ENCODE data around the gene FAM78A. TPM values are rescaled to one million over a fixed set of nuclear protein-coding genes. Genes with fewer than 3 reads are reported as not detected.
"Not testable (repeated sequence)": the region's sequence is repeated elsewhere in the genome, so short reads cannot be mapped to it uniquely, and the experiment has no call there.

Gene FAM78A
- total RNA-seq, 1 donor from 2014 or later, result 52.8 TPM

GRCh38 chr9:131246618-131247017, 29.7 kb downstream of the FAM78A start:
- intact Hi-C loops (cut with micrococcal nuclease), result no loop called here
- Mint-ChIP-seq H3K27ac (no peak overlapping the region), H3K4me1 (ENCODE audit: low read depth) (no peaks in the 10 kb centered on the region), H3K4me3 (no peak overlapping the region), H3K36me3 (ENCODE audit: low read depth) (peaks cover 4% of the 10 kb centered on the region), H3K27me3 (ENCODE audit: insufficient read depth) (peaks cover 3% of the 10 kb centered on the region), H3K9me3 (peaks cover 4% of the 10 kb centered on the region)
- DNase-seq (ENCODE audit: low spot score), result no peak

- H3K9me3 Mint-ChIP-seq; DNase-seq (ENCODE audit: low spot score); H3K27me3 Mint-ChIP-seq (ENCODE audit: insufficient read depth); intact Hi-C loops (cut with micrococcal nuclease); H3K27ac Mint-ChIP-seq; H3K4me1 Mint-ChIP-seq (ENCODE audit: low read depth); H3K4me3 Mint-ChIP-seq; H3K36me3 Mint-ChIP-seq (ENCODE audit: low read depth): not testable (repeated sequence)
Observed at GRCh38 chr9:131244331-131244730, 32.0 kb downstream of the FAM78A start.

- Mint-ChIP-seq H3K27me3 (ENCODE audit: insufficient read depth) (no peaks in the 10 kb centered on the region), H3K4me3 (no peak overlapping the region), H3K27ac (no peak overlapping the region), H3K4me1 (ENCODE audit: low read depth) (peaks cover 20% of the 10 kb centered on the region), H3K9me3 (peaks cover 4% of the 10 kb centered on the region), H3K36me3 (ENCODE audit: low read depth) (peaks cover 11% of the 10 kb centered on the region)
- DNase-seq (ENCODE audit: low spot score), result no peak
- intact Hi-C loops (cut with micrococcal nuclease), result no loop called here
Observed at GRCh38 chr9:131240047-131240921, 36.0 kb downstream of the FAM78A start.

- H3K27ac Mint-ChIP-seq, result peak overlapping the region; percentile 57
- no peak overlapping the region for H3K4me3 Mint-ChIP-seq
- peaks cover 14% of the 10 kb centered on the region for H3K36me3 Mint-ChIP-seq (ENCODE audit: low read depth)
- intact Hi-C loops (cut with micrococcal nuclease), result loop anchor here (2.0 to 5.0 kb wide), 2 partner anchors 29 to 112 kb away; partner anchors contain the start of gene NUP214
- peaks cover 22% of the 10 kb centered on the region for H3K4me1 Mint-ChIP-seq (ENCODE audit: low read depth)
- H3K27me3 Mint-ChIP-seq (ENCODE audit: insufficient read depth), result no peaks in the 10 kb centered on the region
- peaks cover 4% of the 10 kb centered on the region for H3K9me3 Mint-ChIP-seq
- no peak for DNase-seq (ENCODE audit: low spot score)
Observed at GRCh38 chr9:131239161-131239975, 36.9 kb downstream of the FAM78A start.

- intact Hi-C loops (cut with micrococcal nuclease), result loop anchor here (1.0 to 5.0 kb wide), 5 partner anchors 14 to 510 kb away; partner anchors contain the start of genes FAM78A and NUP214
- peaks cover 31% of the 10 kb centered on the region for H3K4me1 Mint-ChIP-seq (ENCODE audit: low read depth)
Observed at GRCh38 chr9:131238402-131239021, 37.8 kb downstream of the FAM78A start.

GRCh38 chr9:131237931-131238401, 38.3 kb downstream of the FAM78A start:
- Mint-ChIP-seq H3K4me1 (ENCODE audit: low read depth) (peaks cover 35% of the 10 kb centered on the region), H3K9me3 (peaks cover 2% of the 10 kb centered on the region), H3K27me3 (ENCODE audit: insufficient read depth) (no peaks in the 10 kb centered on the region), H3K4me3 (peak overlapping the region; percentile 58), H3K27ac (peak overlapping the region; percentile 90), H3K36me3 (ENCODE audit: low read depth) (peaks cover 18% of the 10 kb centered on the region)
- intact Hi-C loops (cut with micrococcal nuclease), result loop anchor here (1.0 to 5.0 kb wide), 5 partner anchors 14 to 510 kb away; partner anchors contain the start of genes FAM78A and NUP214
- DNase-seq (ENCODE audit: low spot score), result peak; percentile 82

More at GRCh38 chr9:131238402-131239021, 37.8 kb downstream of the FAM78A start:
- H3K4me3 Mint-ChIP-seq, result peak overlapping the region; percentile 58
- no peak for DNase-seq (ENCODE audit: low spot score)
- H3K36me3 Mint-ChIP-seq (ENCODE audit: low read depth), result peaks cover 20% of the 10 kb centered on the region
- no peaks in the 10 kb centered on the region for H3K27me3 Mint-ChIP-seq (ENCODE audit: insufficient read depth)
- peak overlapping the region; percentile 90 for H3K27ac Mint-ChIP-seq
- H3K9me3 Mint-ChIP-seq, result peaks cover 4% of the 10 kb centered on the region

- Mint-ChIP-seq H3K4me3 (peak overlapping the region; percentile 58), H3K4me1 (ENCODE audit: low read depth) (peaks cover 35% of the 10 kb centered on the region), H3K27ac (peak overlapping the region; percentile 90), H3K36me3 (ENCODE audit: low read depth) (peaks cover 18% of the 10 kb centered on the region), H3K27me3 (ENCODE audit: insufficient read depth) (no peaks in the 10 kb centered on the region), H3K9me3 (no peaks in the 10 kb centered on the region)
- intact Hi-C loops (cut with micrococcal nuclease), result loop anchor here (5.0 kb wide), 1 partner anchor 110 kb away; the partner anchor contains the start of gene NUP214
- no peak for DNase-seq (ENCODE audit: low spot score)
Observed at GRCh38 chr9:131237291-131237690, 39.0 kb downstream of the FAM78A start.

GRCh38 chr9:131236761-131237160, 39.5 kb downstream of the FAM78A start:
- no peak for DNase-seq (ENCODE audit: low spot score)
- Mint-ChIP-seq H3K36me3 (ENCODE audit: low read depth) (peaks cover 21% of the 10 kb centered on the region), H3K4me3 (no peak overlapping the region), H3K9me3 (no peaks in the 10 kb centered on the region), H3K27me3 (ENCODE audit: insufficient read depth) (no peaks in the 10 kb centered on the region), H3K4me1 (ENCODE audit: low read depth) (peaks cover 35% of the 10 kb centered on the region), H3K27ac (peak overlapping the region; percentile 23)
- intact Hi-C loops (cut with micrococcal nuclease), result loop anchor here (5.0 kb wide), 1 partner anchor 109 kb away; the partner anchor contains the start of gene NUP214

GRCh38 chr9:131236161-131236560, 40.1 kb downstream of the FAM78A start:
- intact Hi-C loops (cut with micrococcal nuclease), result loop anchor here (5.0 kb wide), 1 partner anchor 109 kb away; the partner anchor contains the start of gene NUP214
- H3K4me1 Mint-ChIP-seq (ENCODE audit: low read depth), result peaks cover 35% of the 10 kb centered on the region
- no peak overlapping the region for H3K4me3 Mint-ChIP-seq
- H3K36me3 Mint-ChIP-seq (ENCODE audit: low read depth), result peaks cover 25% of the 10 kb centered on the region
- DNase-seq (ENCODE audit: low spot score), result no peak
- H3K27ac Mint-ChIP-seq, result no peak overlapping the region
- H3K9me3 Mint-ChIP-seq, result no peaks in the 10 kb centered on the region
- no peaks in the 10 kb centered on the region for H3K27me3 Mint-ChIP-seq (ENCODE audit: insufficient read depth)

- Mint-ChIP-seq H3K36me3 (ENCODE audit: low read depth) (peaks cover 25% of the 10 kb centered on the region), H3K27ac (no peak overlapping the region), H3K4me3 (no peak overlapping the region), H3K9me3 (no peaks in the 10 kb centered on the region), H3K4me1 (ENCODE audit: low read depth) (peaks cover 35% of the 10 kb centered on the region), H3K27me3 (ENCODE audit: insufficient read depth) (no peaks in the 10 kb centered on the region)
- no peak for DNase-seq (ENCODE audit: low spot score)
- intact Hi-C loops (cut with micrococcal nuclease), result loop anchor here (5.0 kb wide), 1 partner anchor 108 kb away; the partner anchor contains the start of gene NUP214
Observed at GRCh38 chr9:131235480-131235851, 40.8 kb downstream of the FAM78A start.

- Mint-ChIP-seq H3K36me3 (ENCODE audit: low read depth) (peaks cover 28% of the 10 kb centered on the region), H3K4me1 (ENCODE audit: low read depth) (peaks cover 35% of the 10 kb centered on the region), H3K4me3 (no peak overlapping the region), H3K9me3 (no peaks in the 10 kb centered on the region), H3K27me3 (ENCODE audit: insufficient read depth) (no peaks in the 10 kb centered on the region), H3K27ac (no peak overlapping the region)
- no peak for DNase-seq (ENCODE audit: low spot score)
- intact Hi-C loops (cut with micrococcal nuclease), result loop anchor here (5.0 kb wide), 1 partner anchor 108 kb away; the partner anchor contains the start of gene NUP214
Observed at GRCh38 chr9:131234799-131235479, 41.4 kb downstream of the FAM78A start.

GRCh38 chr9:131233995-131234394, 42.3 kb downstream of the FAM78A start:
- DNase-seq (ENCODE audit: low spot score), result no peak
- Mint-ChIP-seq H3K4me1 (ENCODE audit: low read depth) (peaks cover 31% of the 10 kb centered on the region), H3K9me3 (no peaks in the 10 kb centered on the region), H3K27ac (peak overlapping the region; percentile 87), H3K27me3 (ENCODE audit: insufficient read depth) (no peaks in the 10 kb centered on the region), H3K4me3 (peak overlapping the region; percentile 11), H3K36me3 (ENCODE audit: low read depth) (peaks cover 31% of the 10 kb centered on the region)
- intact Hi-C loops (cut with micrococcal nuclease), result no loop called here

All from activated T-helper 1 cell treated with anti-CD3 and anti-CD28 coated beads, Interleukin-12 subunit alpha, Interleukin-12 subunit beta, Interleukin-2, Interleukin-4 antibody, amounts not matched to agents 30 ng/mL and 10 ng/mL and 1 ng/mL, durations not matched to agents 14 hours and 24 hours and 36 hours (primary cell).